ENCODE measurements around the gene NOM1.

The NOM1 gene

DNA sequence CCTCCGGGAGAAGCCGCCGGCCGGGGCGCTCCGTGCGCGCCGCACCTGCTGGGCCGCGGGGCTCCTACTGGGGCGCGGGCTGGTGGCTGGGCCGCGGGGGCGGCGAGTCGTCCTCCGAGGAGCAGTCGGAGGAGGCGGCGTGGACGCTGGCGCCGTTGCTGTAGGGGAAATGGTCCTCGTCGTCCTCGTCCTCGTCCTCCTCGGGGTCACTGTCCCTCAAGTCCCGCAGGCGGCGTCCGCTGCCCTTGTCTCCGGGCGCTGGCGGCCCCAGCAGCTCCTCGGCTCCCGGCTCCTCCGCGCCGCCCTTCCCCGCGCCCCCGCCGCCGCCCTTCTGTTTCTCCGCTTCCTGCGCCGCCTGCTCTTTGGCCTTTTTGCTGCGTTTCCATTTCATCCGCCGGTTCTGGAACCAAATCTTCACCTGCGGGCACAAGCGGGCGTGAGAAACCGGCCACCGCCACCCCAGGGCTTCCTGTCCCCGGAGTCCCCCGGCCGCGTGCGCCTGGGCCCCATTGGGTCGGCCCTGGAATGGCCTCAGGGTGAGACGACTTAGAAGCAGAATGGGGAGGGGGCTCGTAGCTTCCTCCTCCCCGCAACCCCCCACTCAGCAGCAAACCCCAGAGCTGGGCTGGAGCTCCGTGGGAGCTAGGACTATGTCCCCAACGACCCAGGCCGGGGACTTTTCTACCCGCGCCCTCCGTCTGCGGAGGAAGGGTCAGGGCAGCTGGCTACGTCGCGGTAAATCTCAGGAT is 56.1 kb downstream of the NOM1 start:
- DNase-seq: no peak

DNA sequence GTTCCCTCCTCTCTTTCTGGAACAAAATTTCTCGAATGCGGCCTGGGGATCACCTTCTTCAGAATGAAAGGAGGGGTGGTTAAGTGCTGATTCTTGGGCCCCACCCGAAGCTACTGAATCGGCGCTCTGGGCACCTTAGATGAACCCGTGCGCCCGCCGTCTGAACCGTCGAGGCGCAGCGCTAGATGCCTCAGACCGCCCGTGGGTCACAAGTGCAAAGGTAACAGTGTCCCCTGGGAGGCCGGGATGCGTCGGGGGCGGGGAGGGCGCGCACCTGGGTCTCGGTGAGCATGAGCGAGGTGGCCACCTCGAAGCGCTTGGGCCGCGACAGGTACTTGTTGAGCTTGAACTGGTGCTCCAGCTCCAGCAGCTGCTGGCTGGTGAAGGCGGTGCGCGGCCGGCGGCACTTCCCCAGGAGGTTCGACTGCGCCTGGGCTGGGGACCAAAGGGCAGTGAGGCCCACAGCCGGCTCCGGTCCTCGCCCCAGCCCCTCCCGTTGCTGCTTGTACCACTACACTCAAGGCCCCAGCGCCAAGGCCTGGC is 56.8 kb downstream of the NOM1 start:
- no peak for DNase-seq

DNA sequence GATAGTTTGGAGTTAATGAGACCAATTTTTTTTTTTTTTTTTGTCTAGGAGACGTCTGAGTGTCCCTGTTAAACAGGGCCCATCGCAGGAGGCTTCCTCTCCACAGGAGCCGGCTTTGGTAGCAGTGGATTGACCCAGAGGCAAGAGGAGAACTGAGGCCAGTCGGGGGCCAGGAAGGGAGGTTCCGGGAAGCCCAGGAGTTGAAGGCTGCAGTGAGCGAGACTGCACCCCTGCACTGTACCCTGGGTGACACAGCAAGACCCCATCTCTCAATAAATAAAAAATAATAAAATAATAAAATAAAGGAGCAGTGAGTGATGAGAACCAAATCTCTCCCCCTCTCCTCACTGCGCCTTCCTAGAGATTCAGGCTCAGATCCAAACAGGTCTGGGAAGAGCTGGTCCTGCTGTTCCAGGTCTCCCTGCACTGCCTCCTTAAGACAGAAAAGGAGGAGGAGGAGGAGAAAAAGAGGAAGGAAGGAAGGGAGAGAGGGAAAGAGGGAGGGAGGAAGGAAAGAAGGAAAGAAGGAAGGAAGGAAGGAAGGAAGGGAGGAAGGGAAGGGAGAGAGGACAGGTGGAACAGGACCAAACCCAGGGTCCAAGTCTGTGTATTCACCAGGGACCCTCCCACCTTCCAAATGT is 57.4 kb downstream of the NOM1 start:
- DNase-seq: no peak

DNA sequence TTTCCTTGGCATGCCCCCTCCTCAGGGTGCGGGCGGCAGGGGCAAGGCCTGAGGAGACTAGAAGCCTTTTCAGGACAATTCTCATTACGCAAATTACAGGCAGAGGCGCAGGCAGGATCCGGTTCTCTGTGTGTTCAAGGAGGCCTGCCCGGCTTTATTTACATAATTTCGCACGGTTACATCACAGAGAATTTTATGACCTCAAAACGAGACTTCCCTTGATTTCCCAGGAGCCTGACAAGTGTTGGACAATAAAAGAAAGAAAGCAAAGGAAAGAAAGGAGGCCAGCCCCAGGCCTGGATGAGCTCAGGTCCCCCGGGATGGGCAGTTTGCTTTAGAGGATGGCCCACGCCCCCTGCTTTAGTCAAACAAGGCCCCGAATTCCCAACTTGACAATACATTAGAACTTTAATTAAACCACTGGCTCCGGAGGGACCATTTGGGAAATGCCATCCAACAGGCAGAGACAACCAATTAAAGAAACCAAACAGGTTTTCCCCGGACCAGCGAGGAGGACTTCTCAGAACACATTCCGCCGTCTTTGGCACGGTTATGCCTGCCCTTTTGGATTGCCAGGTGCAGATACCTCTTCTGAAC is 58.1 kb downstream of the NOM1 start:
- no peak for DNase-seq

DNA sequence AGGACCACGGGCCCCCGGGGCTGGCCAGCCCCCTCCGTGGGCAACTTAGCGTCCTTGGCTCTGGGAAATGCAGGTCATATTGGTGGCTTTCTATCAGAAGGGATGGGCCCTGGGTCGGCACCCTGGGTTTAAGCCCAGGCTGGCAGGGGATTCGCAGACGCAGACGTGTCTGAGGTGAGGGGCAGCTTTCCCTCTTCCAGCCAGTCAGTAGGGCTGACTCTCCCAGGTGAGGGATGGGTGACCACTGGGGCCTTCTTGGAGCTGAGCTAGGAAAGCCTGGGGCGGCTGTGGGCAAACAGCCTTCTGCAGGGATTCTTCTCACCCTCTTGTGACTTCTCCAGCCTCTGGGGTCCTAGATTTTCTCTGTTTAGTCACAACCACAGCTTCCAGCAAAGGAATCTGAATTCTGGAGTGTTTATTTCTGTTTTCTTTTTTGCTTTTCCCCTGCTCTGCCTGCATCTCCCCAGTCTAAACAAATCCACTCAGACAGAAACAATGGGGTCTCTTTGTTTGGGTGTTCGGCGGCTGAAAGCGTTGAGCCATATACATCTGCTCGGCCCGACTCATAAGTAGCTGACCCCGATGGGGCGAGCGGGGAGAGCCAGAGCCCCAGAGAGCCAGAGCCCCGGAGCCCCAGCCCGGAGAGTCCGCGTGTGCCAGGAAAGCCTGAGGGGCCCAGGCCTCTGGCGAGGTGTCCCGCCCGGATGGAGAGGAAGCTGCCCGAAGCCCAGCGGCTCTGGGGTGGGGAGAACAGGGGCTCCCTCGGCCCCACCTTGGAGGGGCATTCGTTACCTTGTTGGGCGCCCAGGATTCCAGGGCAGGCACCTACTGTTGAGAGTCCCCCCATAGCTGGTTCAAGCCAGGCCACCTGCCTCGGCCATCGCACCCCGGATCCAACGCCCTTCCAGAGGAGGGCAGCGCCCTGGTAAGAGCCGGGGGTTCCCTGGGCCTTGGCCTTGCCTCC is 59.0 kb downstream of the NOM1 start:
- no peak for DNase-seq

DNA sequence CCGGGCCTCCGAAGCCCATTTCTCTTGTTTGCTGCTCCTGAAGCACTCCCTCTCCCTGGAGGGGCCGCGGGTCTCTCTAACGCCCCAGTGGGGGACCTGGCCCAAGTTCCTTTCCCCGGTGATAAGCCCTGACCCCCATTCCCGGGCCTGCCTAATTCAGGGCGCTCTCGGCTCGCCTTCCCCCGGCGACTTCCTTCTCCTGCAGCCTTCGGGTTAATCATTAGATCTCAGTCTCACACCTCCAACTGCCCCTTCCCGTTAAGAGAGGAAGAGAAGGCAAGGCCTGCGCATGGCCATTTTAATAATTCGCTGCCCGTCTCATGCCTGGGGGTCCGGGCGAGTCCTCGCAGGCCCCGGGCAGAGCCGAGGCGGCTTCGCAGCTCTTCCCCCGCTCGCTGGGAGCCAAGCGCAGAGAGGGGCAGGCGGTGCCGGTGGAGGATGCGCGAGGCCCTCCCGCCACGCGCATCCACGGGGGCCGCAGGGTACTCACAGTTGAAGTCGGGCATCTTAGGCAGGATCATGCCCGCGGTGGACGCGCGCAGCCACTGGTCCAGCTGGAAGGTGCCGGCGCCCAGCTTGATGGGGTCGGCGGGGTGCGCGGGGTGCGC is 59.8 kb downstream of the NOM1 start:
- no peak for DNase-seq

DNA sequence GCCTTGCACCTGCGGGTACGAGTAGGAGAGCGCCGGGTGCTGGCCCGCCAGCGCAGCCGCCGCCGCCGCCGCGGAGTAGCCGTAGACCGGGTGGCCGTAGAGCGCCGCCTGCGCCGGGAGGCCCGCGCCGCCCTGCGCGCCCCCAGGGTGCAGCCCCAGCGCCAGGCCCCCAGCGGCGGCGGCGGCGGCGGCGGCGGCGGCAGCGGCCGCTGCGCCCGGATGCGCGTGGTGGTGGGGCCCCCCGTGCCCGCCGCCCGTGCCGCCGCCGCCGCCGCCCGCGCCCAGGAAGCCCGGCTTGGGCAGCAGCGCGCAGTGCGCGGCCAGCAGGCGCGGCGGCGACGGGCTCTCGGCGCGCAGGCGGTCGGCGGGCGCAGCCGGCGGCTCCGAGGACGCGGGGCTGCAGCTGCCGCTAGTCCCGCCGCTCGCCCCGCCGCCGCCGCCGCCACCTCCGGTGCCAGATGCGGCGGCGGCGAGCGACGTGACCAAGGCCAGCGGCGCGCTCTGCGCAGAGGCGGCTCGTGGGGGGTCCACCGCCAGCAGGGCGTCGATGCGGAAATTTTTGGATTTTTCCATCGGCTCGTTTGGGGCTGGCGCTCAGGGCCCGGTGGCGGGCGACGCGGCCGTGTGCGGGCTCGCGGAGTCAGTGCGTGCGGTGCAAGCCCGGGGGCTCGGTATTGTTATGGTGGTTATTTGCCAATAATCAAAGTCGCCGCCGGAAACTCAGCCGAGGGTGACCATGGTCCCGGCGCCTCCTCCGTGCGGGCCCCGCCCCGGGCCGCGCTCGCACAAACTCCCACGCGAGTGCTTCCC is 60.5 kb downstream of the NOM1 start:
- DNase-seq: no peak

DNA sequence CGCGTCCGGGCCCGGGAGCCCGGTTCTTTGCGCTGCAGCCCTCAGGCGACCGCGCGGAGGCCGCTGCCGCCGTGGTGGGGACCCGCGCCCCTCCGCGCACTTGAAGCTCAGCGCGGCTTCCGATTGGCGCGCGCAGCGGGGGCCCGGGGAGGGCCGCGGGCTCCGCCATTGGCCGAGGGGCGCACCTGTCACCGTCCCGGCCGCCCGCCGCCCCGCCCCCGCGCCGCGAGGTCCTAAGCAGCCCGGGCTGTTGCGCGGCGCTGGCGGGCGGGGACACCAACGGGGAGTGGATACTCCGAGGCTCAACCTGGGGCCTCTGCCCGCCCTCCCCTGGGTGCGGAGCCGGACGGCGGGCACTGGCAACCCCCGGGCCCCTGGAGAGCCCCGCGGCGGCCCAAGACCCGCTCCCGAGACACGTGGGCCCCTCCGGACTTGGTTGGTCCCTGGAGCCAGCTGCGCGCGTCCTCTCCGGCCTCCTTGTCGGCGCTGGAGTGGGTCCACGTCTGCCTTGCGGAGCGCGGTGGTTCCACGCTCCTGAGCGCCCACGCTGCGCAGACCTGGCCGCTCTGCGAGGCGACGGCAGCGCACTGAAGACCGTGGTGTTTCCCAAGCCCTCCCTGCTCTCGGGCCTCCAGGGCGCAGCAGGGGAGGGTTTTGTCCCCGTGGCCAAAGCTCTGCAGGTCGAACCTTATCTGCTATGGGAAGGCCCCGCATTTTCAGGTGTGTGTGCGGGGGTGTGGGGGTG is 61.2 kb downstream of the NOM1 start, which contains the start of gene MNX1:
TSS of gene MNX1 (minus strand) at position 76 of the 745 bp plus-strand sequence. CDS start 313 bp downstream, outside the sequence.
- no peak for DNase-seq

DNA sequence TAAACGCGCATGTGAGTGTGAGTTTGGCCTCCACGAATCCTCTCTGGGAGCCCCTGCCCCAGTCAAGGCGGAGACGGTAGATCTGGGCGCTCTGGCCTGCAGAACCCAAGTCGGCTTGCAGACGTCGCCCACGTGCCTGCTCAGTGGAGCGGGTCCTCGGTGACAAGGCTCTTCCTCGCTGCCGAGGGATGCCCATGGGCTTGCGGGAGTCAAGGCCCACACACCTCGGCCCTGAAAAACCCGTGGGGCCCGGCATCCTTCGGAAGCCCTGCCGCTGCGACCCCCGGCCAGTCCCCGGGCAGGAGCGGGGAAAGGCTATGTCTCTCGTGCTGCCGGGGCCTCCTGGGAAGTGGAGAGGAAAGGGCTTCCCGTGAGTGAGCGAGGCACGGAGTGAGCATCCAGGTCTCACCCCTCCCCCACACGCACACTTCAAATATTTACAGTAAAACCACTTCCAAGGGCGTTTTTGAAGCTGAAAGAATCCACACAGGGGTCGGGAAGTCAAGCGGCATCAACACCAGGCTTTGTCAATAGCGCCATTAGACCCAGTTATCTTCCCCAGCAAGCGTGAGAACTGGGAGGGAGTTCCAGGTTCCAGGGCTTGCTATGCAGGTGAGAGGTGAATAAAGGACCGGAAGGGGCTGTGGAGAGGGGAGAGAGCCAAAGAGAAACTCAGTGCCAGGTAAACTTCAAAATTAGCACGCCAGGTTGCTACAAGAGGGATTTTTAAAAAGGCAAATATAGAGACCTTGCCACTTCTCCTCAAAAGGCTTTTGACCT is 62.0 kb downstream of the NOM1 start:
- no peak for DNase-seq

DNA sequence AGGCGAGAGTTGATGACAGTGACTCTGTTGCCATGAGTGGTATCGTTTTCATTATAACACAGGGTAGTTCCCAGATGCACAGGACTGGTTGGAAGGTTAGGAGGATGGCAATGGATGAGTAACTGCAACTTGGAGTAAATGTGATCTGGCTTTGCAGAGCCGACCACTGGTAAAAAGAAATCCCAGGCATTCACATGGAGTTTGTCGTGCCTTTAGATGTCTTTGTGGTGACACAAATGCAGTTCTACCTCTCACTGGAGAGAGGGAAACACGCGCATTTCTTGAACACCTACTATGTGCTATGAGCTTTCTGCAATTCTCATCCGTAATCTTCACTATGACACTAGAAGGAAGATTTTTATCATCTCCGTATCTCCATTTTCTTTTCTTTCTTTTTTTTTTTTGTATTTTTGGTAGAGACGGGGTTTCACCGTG is 62.6 kb downstream of the NOM1 start:
- no peak for DNase-seq

DNA sequence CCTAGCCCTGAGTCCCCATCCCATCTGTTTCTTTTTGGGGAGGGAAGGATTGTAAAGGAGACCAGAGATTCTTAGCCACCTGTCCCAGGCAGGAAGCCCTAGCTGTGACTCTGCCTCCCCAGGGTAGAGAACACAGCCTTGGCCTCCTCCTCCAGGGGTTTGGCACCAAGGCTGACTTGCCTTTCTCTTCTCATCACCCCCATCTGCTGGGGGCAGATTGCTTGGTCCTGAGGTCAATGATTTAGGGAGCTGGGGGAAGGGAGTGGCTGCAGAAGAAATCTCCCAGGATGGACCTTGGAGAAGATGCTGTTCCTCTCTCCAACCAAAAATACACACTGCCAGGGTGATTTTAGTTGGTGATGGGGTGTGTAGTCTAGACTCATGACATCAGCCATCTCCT is 63.6 kb downstream of the NOM1 start:
- no peak for DNase-seq

DNA sequence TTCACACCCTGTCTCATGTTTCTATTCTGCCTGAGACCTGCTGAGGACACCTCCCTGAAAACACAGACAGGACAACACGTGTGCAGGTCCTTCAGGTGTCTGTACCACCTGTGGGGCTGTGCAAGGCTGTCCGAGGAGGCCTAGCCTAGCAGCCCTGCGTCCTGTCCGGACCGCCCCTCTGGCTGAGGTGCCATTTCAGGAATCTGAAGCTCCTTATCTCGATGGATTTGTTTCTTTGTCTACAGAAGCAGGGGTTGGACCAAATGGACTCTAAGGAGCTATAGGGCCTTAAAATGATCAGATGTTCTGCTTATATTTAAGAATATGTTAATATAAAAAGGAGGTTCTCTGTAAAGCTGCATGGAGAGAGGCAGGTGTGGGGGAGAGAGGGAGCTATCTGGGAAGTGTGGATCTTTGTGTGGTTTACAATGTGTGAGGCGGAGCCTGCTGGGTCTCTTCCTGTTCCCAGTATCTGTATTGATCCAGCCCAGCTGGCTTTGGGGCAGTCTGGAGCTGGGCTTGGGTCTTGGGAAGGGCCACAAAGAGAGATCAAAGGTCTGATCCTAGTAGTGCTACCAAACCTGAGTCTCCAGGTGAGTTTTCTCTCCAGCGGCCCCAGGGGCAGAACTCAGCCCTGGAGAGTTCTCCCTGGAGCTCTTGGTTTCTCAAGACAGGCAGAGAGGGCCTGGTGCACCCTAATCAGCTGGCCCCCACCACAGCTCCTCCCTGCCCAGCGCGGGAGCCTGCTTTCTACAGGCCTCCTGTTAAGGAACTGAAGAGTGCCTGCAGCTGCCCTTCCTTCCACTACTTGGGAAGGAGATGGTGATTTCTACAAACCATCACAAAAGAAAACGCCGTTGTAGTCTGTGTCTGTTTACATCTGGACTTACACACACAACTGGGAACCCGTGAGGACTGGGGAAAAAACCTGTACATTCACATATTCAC is 64.4 kb downstream of the NOM1 start:
- DNase-seq: no peak

DNA sequence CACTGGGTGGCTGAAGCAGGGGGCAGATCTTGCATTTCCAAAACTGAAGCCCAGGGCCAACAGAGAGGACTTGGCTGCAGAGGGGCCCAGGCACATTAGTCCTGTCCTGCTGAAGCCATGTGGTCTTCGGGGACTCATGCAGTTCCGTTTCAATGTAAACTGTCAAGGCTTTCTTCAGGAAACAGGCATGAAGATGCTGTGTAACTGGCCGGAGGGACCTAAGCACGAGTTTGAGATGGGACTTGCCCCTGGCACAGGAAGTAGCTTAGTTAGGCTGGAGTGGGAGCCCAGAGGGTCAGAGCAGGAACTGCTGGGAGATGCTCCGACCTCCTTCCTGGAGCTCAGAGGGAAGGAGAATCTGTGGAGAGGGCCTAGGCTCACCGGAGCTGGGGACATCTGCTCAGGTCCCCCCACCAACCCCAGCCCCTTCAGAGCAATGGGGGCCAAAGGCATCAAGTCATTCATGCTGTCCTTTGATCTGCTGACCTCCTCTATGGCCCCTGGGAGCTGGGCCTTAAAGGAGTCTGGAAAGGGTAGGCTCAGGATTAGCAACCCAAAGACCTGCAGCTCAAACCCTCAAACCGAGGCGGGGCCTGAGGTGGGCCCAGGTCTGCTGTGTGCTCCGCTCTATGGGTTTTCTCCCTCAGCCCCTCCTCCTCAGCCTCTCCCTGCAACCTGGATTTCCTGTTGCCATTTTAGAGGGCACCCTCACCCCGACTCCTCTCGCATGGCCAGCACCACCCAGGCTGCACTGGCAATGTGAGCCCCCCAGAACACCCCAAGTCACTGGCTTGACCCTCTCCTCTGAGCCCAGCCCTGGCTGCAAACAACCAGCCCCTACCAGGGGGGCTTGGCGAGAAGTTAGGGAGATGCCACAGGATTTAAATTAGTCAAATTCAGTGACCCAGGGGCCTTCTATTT is 65.4 kb downstream of the NOM1 start:
- no peak for DNase-seq

DNA sequence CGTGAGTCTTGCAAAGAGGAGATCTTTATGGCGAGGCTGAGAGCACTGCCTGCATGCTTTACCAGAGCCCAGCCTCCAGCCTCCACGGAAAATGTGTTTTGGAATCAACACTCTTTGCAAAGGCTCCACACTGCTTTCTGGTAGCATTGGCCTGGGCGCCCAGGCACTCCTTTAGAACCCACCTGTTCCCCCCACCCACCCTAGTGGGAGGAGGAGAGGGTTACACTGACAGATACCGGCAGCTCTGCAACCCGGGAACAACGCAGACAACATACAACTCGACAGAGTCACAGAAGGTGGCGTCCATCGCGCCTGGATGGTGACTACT is 66.5 kb downstream of the NOM1 start:
- DNase-seq: no peak

DNA sequence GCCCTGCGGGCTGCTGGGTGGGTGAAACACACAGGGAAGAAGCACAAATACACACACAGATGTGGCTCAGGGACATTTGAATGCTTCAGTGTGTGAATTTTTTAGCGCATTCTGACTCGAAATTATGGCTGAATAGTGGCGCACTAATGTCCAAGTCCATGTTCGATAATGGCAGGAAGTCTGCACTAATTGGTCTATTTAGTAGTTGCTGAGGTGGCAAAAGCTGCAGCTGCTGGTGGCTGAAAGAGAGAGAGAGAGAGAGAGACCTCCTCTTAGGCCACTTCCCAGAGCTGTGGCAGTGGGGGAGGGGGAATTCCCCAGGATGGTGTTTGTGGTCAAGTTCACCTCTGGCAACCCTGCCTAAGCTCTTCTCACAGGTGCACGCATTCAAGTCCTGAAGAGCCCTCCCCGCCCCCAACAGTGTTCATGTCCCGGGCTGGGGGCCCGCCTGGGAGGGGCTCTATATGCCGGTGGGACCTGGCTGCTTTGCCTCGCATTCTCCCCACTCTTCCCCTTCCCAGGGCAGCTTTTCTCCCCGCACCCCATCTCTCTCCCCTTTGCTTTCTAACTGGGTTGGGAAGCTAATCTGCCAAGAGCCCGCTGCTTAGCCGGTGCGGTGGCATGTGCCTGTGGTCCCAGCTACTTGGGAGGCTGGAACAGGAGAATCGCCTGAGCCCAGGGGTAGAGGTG is 67.0 kb downstream of the NOM1 start:
- DNase-seq: no peak

DNA sequence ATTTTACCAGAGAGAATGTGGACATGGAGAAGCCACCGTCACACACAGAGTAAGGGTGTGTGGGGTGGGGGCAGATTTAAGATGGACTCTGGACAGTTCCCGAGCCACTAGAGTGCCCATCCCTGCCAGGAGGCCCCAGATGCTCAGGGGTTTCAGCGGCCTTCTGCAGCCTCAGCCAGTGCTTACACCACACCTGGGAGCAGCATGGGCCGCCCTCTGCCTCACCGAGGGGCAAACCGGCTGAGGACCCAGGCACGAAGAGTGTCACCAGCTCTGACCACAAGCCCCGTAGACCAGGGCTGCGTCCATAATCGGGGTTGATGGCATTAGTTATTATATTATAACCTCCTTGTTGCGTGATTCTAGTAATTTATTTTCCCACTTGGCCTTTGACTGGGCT is 67.6 kb downstream of the NOM1 start:
- no peak for DNase-seq
